Glomerular visceral epithelial cell (primary cell): ENCODE results near the gene OSCAR.

Experiments used
- DNase-seq: peaks from one replicate; pipeline ENCODE4 v3.0.0-alpha.2; 2016; ENCODE audit errors: extremely low spot score

OSCAR gene

GRCh38 chr19:54094426-54095000, 6.1 kb downstream of the OSCAR start:
- DNase-seq = no peak

- DNase-seq = no peak
Measured at GRCh38 chr19:54084410-54084809, 16.2 kb downstream of the OSCAR start.

DNA sequence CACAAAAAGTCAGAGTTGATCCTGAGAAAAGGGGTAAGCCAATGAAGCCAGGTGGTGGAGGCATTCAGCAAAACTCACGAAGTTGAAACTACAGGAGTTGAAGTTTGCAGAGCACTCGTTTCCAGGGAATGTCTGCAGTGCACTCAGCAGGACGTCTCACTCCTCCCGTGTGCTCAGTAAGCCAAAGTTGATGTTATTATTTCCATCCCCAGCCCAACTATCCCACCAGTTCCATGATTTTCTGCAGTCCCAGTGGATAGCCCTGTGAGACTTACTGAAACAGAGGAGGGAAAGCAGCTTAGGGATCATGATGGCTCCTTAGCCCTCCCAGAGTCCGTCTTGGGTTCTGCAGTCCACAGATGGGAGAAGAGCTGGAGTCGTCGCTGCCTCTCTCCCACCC, 19.6 kb downstream of the OSCAR start, which contains the start of gene TARM1:
Gene TARM1 (minus strand): TSS at position 334 of the 400 bp plus-strand sequence. CDS start 25 bp downstream, at position 309.
- DNase-seq = no peak

DNA sequence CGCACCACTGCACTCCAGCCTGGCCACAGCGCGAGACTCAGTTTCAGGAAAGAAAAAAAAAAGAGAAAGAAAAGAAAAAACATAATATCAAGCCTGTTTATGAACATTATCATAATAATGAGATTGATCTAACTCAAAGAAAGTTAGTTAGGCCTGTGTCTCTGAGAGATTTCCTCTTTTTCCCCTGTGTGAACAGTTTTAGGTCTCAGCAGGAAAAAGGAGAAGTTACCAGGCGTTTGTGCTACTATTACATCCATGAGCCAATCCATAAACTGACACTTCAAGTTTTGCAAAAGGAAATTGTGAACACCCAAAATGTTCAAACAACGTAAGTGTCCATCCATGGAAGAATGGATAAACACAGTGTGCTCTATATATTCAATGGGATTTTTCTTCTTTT, 23.3 kb downstream of the OSCAR start:
- DNase-seq = no peak

GRCh38 chr19:54074851-54075250, 25.8 kb downstream of the OSCAR start:
- DNase-seq = no peak

GRCh38 chr19:54073829-54074228, 26.8 kb downstream of the OSCAR start:
- no peak for DNase-seq

- no peak for DNase-seq
Measured at GRCh38 chr19:54069470-54069869, 31.1 kb downstream of the OSCAR start.

DNA sequence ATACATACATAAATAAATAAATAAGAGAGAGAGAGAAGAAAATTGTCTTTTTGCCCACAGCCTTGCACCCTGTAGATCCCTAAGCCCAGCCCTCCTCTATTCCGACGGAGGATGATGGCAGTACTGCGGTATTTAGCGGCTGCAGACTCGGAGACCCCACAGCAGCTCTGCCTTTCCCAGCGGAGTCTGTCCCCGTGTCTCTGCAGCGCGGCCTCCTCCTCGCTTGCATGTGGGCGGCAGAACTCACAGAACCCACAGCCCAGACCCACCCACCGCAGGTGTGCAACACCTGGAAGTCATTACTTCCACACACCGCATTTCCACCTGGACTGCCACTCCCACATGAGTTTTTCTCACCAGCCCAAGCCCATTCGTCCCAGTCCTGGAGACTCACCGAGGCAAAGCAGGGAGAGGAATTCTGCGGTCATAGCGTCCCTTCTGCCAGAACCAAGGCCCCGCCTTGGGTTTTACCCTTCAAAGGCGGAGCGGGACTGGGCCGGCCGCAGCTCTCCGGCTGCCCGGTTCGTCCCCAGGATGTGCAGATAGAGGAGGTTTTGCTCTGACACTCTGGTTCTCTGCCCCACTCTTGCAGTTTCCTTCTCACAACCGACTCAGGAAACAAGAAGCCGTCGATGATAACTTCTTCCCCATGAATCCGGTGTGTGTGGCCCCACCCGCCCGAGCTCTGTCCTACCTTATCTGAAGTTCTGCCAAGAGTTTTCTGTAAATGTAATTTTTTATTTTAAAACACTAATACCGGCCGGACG, 37.1 kb downstream of the OSCAR start, which contains the start of gene VSTM1:
Gene VSTM1 (minus strand): TSS at position 548 of the 767 bp plus-strand sequence. CDS start 120 bp downstream, at position 428.
- no peak for DNase-seq

DNA sequence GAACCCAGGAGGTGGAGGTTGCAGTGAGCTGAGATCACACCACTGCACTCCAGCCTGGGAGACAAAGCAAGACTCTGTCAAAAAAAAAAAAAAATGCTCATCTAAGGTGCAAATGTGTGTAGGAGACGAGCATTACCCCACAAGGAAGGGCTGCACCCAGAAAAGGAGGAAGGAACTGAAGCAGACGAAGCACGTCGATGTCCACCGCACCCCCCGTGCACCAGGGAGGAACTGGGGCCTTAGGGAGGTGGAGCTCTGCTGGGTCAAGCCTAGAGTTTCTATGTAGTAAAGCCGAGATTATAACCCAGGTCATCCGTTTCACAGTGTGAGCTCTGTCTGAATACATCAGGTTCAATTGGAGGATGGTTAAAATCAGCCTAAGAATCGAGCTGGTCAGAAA, 38.0 kb downstream of the OSCAR start:
- DNase-seq = no peak

- DNase-seq = no peak
Measured at GRCh38 chr19:54047616-54048015, 53.0 kb downstream of the OSCAR start.

- no peak for DNase-seq
Measured at GRCh38 chr19:54045771-54046170, 54.8 kb downstream of the OSCAR start.
